Calu3 (cell line): ENCODE measurements around the gene CSMD2. TPM values are rescaled to one million over a fixed set of nuclear protein-coding genes. Genes with fewer than 3 reads are reported as not detected.

Source experiments
- BruUV-seq: library from RNA; stranded (reverse); fragments of 400-500 nt; replicated peaks from 2 replicates; lab custom pipeline; 2021; lab: Mats Ljungman, UMichigan
- CTCF ChIA-PET: fragments of 300-600 bp; sonication (Branson Sonifier 250); formaldehyde crosslinking; loops from one replicate; lab custom pipeline; 2022; ENCODE audit warnings: antibody characterized with exemption; lab: Charles Lee
- DNase-seq: peaks from one replicate; pipeline ENCODE4 v3.0.0; 2022
- H3K27ac Mint-ChIP-seq: one replicate; pipeline ENCODE4 v1.8.0; 2022; ENCODE audit warnings: mixed read lengths; ENCODE audit not compliant: unreplicated experiment
- H3K27me3 Mint-ChIP-seq: one replicate; pipeline ENCODE4 v1.8.0; 2022; ENCODE audit warnings: mixed read lengths; ENCODE audit not compliant: unreplicated experiment
- H3K36me3 Mint-ChIP-seq: one replicate; pipeline ENCODE4 v1.8.0; 2022; ENCODE audit warnings: mild to moderate bottlenecking, moderate library complexity, mixed read lengths; ENCODE audit not compliant: insufficient read depth, unreplicated experiment
- H3K4me1 Mint-ChIP-seq: one replicate; pipeline ENCODE4 v1.8.0; 2022; ENCODE audit warnings: mild to moderate bottlenecking, low read depth, mixed read lengths; ENCODE audit not compliant: unreplicated experiment
- H3K4me3 Mint-ChIP-seq: one replicate; pipeline ENCODE4 v1.8.0; 2022; ENCODE audit warnings: mild to moderate bottlenecking, low read depth, moderate library complexity, mixed read lengths; ENCODE audit not compliant: unreplicated experiment
- H3K9me3 Mint-ChIP-seq: one replicate; pipeline ENCODE4 v1.8.0; 2022; ENCODE audit warnings: low read depth, mixed read lengths; ENCODE audit not compliant: unreplicated experiment
- CTCF ChIP-seq: fragments of 200-600 bp; IDR thresholded peaks from one replicate; pipeline ENCODE4 v1.8.0; 2022; ENCODE audit warnings: antibody characterized with exemption; ENCODE audit not compliant: unreplicated experiment
- intact Hi-C: fragments of 100-400 bp; cut with micrococcal nuclease; formaldehyde crosslinking; loops from one replicate; pipeline ENCODE4 v1.10.0; 2022; ENCODE audit not compliant: unreplicated experiment
- total RNA-seq: library from RNA; stranded (reverse); gene quantifications from 2 replicates; pipeline ENCODE4 v1.2.3, GENCODE V29; 2022

CSMD2 gene
- total RNA-seq, 1 experiment from 2014 or later = not detected

- H3K27ac Mint-ChIP-seq = no peak overlapping the region
- CTCF ChIA-PET = no interaction called here
- no TSS peak for BruUV-seq
- H3K9me3 Mint-ChIP-seq = peaks cover 9% of the 10 kb centered on the region
- no peaks in the 10 kb centered on the region for H3K36me3 Mint-ChIP-seq
- H3K27me3 Mint-ChIP-seq = peaks cover 21% of the 10 kb centered on the region
- no peak overlapping the region for H3K4me3 Mint-ChIP-seq
- no peak for TF ChIP-seq CTCF
- intact Hi-C loops = no loop called here
- DNase-seq = no peak
- no peaks in the 10 kb centered on the region for H3K4me1 Mint-ChIP-seq
Observed at GRCh38 chr1:34128186-34128889, 36.7 kb downstream of the CSMD2 start.

- H3K36me3 Mint-ChIP-seq = no peaks in the 10 kb centered on the region
- no peak for DNase-seq
- no TSS peak for BruUV-seq
- peaks cover 21% of the 10 kb centered on the region for H3K27me3 Mint-ChIP-seq
- H3K9me3 Mint-ChIP-seq = peaks cover 11% of the 10 kb centered on the region
- TF ChIP-seq CTCF = no peak
- H3K4me3 Mint-ChIP-seq = no peak overlapping the region
- intact Hi-C loops = no loop called here
- H3K27ac Mint-ChIP-seq = no peak overlapping the region
- CTCF ChIA-PET = no interaction called here
- H3K4me1 Mint-ChIP-seq = no peaks in the 10 kb centered on the region
Observed at GRCh38 chr1:34127006-34128000, 37.7 kb downstream of the CSMD2 start.

- intact Hi-C loops = no loop called here
- CTCF ChIA-PET = no interaction called here
- no peak overlapping the region for H3K27ac Mint-ChIP-seq
- peaks cover 11% of the 10 kb centered on the region for H3K9me3 Mint-ChIP-seq
- no peaks in the 10 kb centered on the region for H3K36me3 Mint-ChIP-seq
- no TSS peak for BruUV-seq
- H3K4me1 Mint-ChIP-seq = no peaks in the 10 kb centered on the region
- no peak for DNase-seq
- TF ChIP-seq CTCF = no peak
- no peak overlapping the region for H3K4me3 Mint-ChIP-seq
- peaks cover 21% of the 10 kb centered on the region for H3K27me3 Mint-ChIP-seq
Observed at GRCh38 chr1:34126486-34126885, 38.5 kb downstream of the CSMD2 start.

GRCh38 chr1:34125721-34126380, 39.2 kb downstream of the CSMD2 start:
- H3K4me1 Mint-ChIP-seq = no peaks in the 10 kb centered on the region
- intact Hi-C loops = no loop called here
- no TSS peak for BruUV-seq
- no peak overlapping the region for H3K27ac Mint-ChIP-seq
- no peak for TF ChIP-seq CTCF
- no peak overlapping the region for H3K4me3 Mint-ChIP-seq
- CTCF ChIA-PET = no interaction called here
- H3K27me3 Mint-ChIP-seq = peaks cover 21% of the 10 kb centered on the region
- DNase-seq = no peak
- peaks cover 11% of the 10 kb centered on the region for H3K9me3 Mint-ChIP-seq
- H3K36me3 Mint-ChIP-seq = no peaks in the 10 kb centered on the region
